Neuron (in vitro differentiated cells): Measurements from ENCODE around the gene ZNF18.
"Not testable (repeated sequence)": the region's sequence is repeated elsewhere in the genome, so short reads cannot be mapped to it uniquely, and the experiment has no call there.

Experiments used
- H2AFZ ChIP-seq: one replicate; pipeline ENCODE4 v1.6.1; 2013; ENCODE audit warnings: low read depth, mild to moderate bottlenecking, inconsistent platforms, low read length, moderate library complexity
- H3K27me3 ChIP-seq: one replicate; pipeline ENCODE4 v1.6.1; 2013; ENCODE audit warnings: low read length; ENCODE audit not compliant: insufficient read depth
- H3K36me3 ChIP-seq: one replicate; pipeline ENCODE4 v1.6.1; 2013; ENCODE audit warnings: low read length; ENCODE audit not compliant: insufficient read depth
- H3K4me1 ChIP-seq: one replicate; pipeline ENCODE4 v1.6.1; 2013; ENCODE audit warnings: low read length; ENCODE audit not compliant: insufficient read depth
- H3K4me3 ChIP-seq: 2 replicates; pipeline ENCODE4 v1.5.1; 2013; ENCODE audit warnings: mild to moderate bottlenecking, low read length, moderate library complexity
- H3K9me3 ChIP-seq: one replicate; pipeline ENCODE4 v1.6.1; 2013; ENCODE audit warnings: low read length

Gene ZNF18

GRCh38 chr17:11969565-11969964, 27.7 kb downstream of the ZNF18 start:
- Histone ChIP-seq H3K27me3 (no peaks in the 10 kb centered on the region), H3K36me3 (no peaks in the 10 kb centered on the region), H3K4me1 (no peaks in the 10 kb centered on the region), H3K4me3 (no peak overlapping the region), H3K9me3 (no peaks in the 10 kb centered on the region), H2AFZ (no peak overlapping the region)

- Histone ChIP-seq H3K27me3 (no peaks in the 10 kb centered on the region), H3K4me3 (no peak overlapping the region), H3K9me3 (peaks cover 6% of the 10 kb centered on the region), H3K36me3 (no peaks in the 10 kb centered on the region), H3K4me1 (no peaks in the 10 kb centered on the region), H2AFZ (no peak overlapping the region)
Measured at GRCh38 chr17:11954936-11955335, 42.3 kb downstream of the ZNF18 start.

GRCh38 chr17:11953924-11954323, 43.4 kb downstream of the ZNF18 start:
- no peaks in the 10 kb centered on the region for H3K36me3 ChIP-seq
- H3K4me1 ChIP-seq = peaks cover 2% of the 10 kb centered on the region
- H3K9me3 ChIP-seq = peaks cover 6% of the 10 kb centered on the region
- no peak overlapping the region for H3K4me3 ChIP-seq
- H3K27me3 ChIP-seq = no peaks in the 10 kb centered on the region
- no peak overlapping the region for H2AFZ ChIP-seq

GRCh38 chr17:11952610-11953009, 44.7 kb downstream of the ZNF18 start:
- H3K4me3 ChIP-seq = no peak overlapping the region
- H3K36me3 ChIP-seq = no peaks in the 10 kb centered on the region
- no peaks in the 10 kb centered on the region for H3K27me3 ChIP-seq
- peaks cover 3% of the 10 kb centered on the region for H3K4me1 ChIP-seq
- no peak overlapping the region for H2AFZ ChIP-seq
- H3K9me3 ChIP-seq = peaks cover 6% of the 10 kb centered on the region

GRCh38 chr17:11950771-11951519, 46.3 kb downstream of the ZNF18 start:
- Histone ChIP-seq H3K4me3 (no peak overlapping the region), H3K27me3 (no peaks in the 10 kb centered on the region), H2AFZ (no peak overlapping the region), H3K36me3 (no peaks in the 10 kb centered on the region), H3K4me1 (peaks cover 3% of the 10 kb centered on the region), H3K9me3 (peaks cover 6% of the 10 kb centered on the region)

GRCh38 chr17:11949571-11949970, 47.7 kb downstream of the ZNF18 start:
- H3K9me3 ChIP-seq, H2AFZ ChIP-seq, H3K27me3 ChIP-seq, H3K4me3 ChIP-seq, H3K36me3 ChIP-seq, H3K4me1 ChIP-seq: not testable (repeated sequence)

- Histone ChIP-seq H2AFZ (no peak overlapping the region), H3K36me3 (no peaks in the 10 kb centered on the region), H3K27me3 (no peaks in the 10 kb centered on the region), H3K9me3 (peaks cover 4% of the 10 kb centered on the region), H3K4me1 (peaks cover 3% of the 10 kb centered on the region), H3K4me3 (no peak overlapping the region)
Measured at GRCh38 chr17:11948789-11949188, 48.5 kb downstream of the ZNF18 start.

- Histone ChIP-seq H3K27me3 (peaks cover 3% of the 10 kb centered on the region), H3K4me3 (no peak overlapping the region), H3K9me3 (no peaks in the 10 kb centered on the region), H3K36me3 (no peaks in the 10 kb centered on the region), H3K4me1 (peaks cover 3% of the 10 kb centered on the region), H2AFZ (no peak overlapping the region)
Measured at GRCh38 chr17:11944587-11944986, 52.7 kb downstream of the ZNF18 start.

GRCh38 chr17:11943759-11944347, 53.4 kb downstream of the ZNF18 start:
- Histone ChIP-seq H3K36me3 (no peaks in the 10 kb centered on the region), H3K4me3 (no peak overlapping the region), H3K4me1 (peaks cover under 1% of the 10 kb centered on the region), H3K27me3 (peaks cover 3% of the 10 kb centered on the region), H3K9me3 (no peaks in the 10 kb centered on the region), H2AFZ (no peak overlapping the region)

GRCh38 chr17:11943086-11943485, 54.2 kb downstream of the ZNF18 start:
- H3K27me3 ChIP-seq, H3K4me1 ChIP-seq, H3K36me3 ChIP-seq: not testable (repeated sequence)

GRCh38 chr17:11940904-11941303, 56.4 kb downstream of the ZNF18 start:
- Histone ChIP-seq H2AFZ (no peak overlapping the region), H3K27me3 (peaks cover 3% of the 10 kb centered on the region), H3K4me3 (no peak overlapping the region), H3K4me1 (no peaks in the 10 kb centered on the region), H3K9me3 (no peaks in the 10 kb centered on the region), H3K36me3 (no peaks in the 10 kb centered on the region)

More at GRCh38 chr17:11943086-11943485, 54.2 kb downstream of the ZNF18 start:
- H3K9me3 ChIP-seq, H2AFZ ChIP-seq, H3K4me3 ChIP-seq: not testable (repeated sequence)

GRCh38 chr17:11935734-11936406, 61.4 kb downstream of the ZNF18 start:
- Histone ChIP-seq H3K4me3 (no peak overlapping the region), H3K4me1 (no peaks in the 10 kb centered on the region), H3K36me3 (no peaks in the 10 kb centered on the region), H3K9me3 (no peaks in the 10 kb centered on the region), H2AFZ (no peak overlapping the region), H3K27me3 (peaks cover 3% of the 10 kb centered on the region)

- Histone ChIP-seq H3K9me3 (no peaks in the 10 kb centered on the region), H2AFZ (no peak overlapping the region), H3K4me1 (no peaks in the 10 kb centered on the region), H3K27me3 (no peaks in the 10 kb centered on the region), H3K4me3 (no peak overlapping the region), H3K36me3 (no peaks in the 10 kb centered on the region)
Measured at GRCh38 chr17:11932337-11932898, 64.9 kb downstream of the ZNF18 start.
